ENCODE data around the gene MIB1.
"Not testable (repeated sequence)": the region's sequence is repeated elsewhere in the genome, so short reads cannot be mapped to it uniquely, and the experiment has no call there.

Gene MIB1

GRCh38 chr18:21706386-21706865 is 34.2 kb upstream of the MIB1 start:
- no peak overlapping the region for H3K4me3 ChIP-seq (ENCODE audit: low read depth, low read length)
- peaks cover 0 to 10% of the 10 kb centered on the region in 2 experiments; a peak in 1 of 3 replicates for H3K36me3 ChIP-seq (ENCODE audit: control insufficient read depth in 2 of 2, insufficient read depth in 1 of 2, low read length in 2 of 2)
- no peaks in the 10 kb centered on the region for H3K4me1 ChIP-seq (ENCODE audit: control insufficient read depth, insufficient read depth, low read length)
- no peak overlapping the region for H3K27ac ChIP-seq (ENCODE audit: extremely low read depth, low read depth, low read length)
- H3K9me3 ChIP-seq (ENCODE audit: control insufficient read depth, insufficient read depth, low read depth, low read length) = no peaks in the 10 kb centered on the region
- ChIA-PET CTCF (interaction anchor here (0.6 kb wide), 1 partner anchor 527 kb away, joined by 3 read pairs; no protein-coding TSS in a partner anchor), POLR2A (interaction anchor here (1.5 kb wide), 1 partner anchor 34 kb away, joined by 8 read pairs; the partner anchor contains the start of gene MIB1)
- TF ChIP-seq RBAK (tag by site-specific recombination; IDR thresholded peaks at IDR 0.05) (peak; percentile 19; the same call in 1 of the 2 replicates), ZNF24 (tag by site-specific recombination; IDR thresholded peaks at IDR 0.05) (no peak), ZNF138 (tag by site-specific recombination; IDR thresholded peaks at IDR 0.05; ENCODE audit: borderline replicate concordance) (no peak), PRDM4 (tag by site-specific recombination; IDR thresholded peaks at IDR 0.05) (no peak), ZNF544 (tag by site-specific recombination; IDR thresholded peaks at IDR 0.05) (no peak), MEIS1 (CRISPR knock-in tag; IDR thresholded peaks at IDR 0.05; ENCODE audit: borderline replicate concordance) (no peak)

GRCh38 chr18:21707130-21707529 is 33.5 kb upstream of the MIB1 start:
- H3K27ac ChIP-seq (ENCODE audit: extremely low read depth, low read depth, low read length); H3K9me3 ChIP-seq (ENCODE audit: control insufficient read depth, insufficient read depth, low read depth, low read length); H3K36me3 ChIP-seq (ENCODE audit: control insufficient read depth in 2 of 2, insufficient read depth in 1 of 2, low read length in 2 of 2); H3K4me3 ChIP-seq (ENCODE audit: low read depth, low read length); H3K4me1 ChIP-seq (ENCODE audit: control insufficient read depth, insufficient read depth, low read length): not testable (repeated sequence)
- ChIA-PET CTCF (interaction anchor here (0.6 kb wide), 1 partner anchor 107 kb away, joined by 3 read pairs; the partner anchor contains the start of gene ESCO1), POLR2A (interaction anchor here (1.5 kb wide), 1 partner anchor 33 kb away, joined by 8 read pairs; the partner anchor contains the start of gene MIB1)

- no peak overlapping the region for H3K27ac ChIP-seq (ENCODE audit: extremely low read depth, low read depth, low read length)
These were observed 26.1 kb upstream of the MIB1 start for GRCh38 chr18:21714474-21714873.

GRCh38 chr18:21722687-21723086 is 17.9 kb upstream of the MIB1 start:
- Histone ChIP-seq H3K4me1 (ENCODE audit: control insufficient read depth, insufficient read depth, low read length) (no peaks in the 10 kb centered on the region), H3K36me3 (ENCODE audit: control insufficient read depth in 2 of 2, insufficient read depth in 1 of 2, low read length in 2 of 2) (no peaks in the 10 kb centered on the region), H3K27ac (ENCODE audit: extremely low read depth, low read depth, low read length) (no peak overlapping the region), H3K9me3 (ENCODE audit: control insufficient read depth, insufficient read depth, low read depth, low read length) (no peaks in the 10 kb centered on the region), H3K4me3 (ENCODE audit: low read depth, low read length) (no peak overlapping the region)
- ChIA-PET CTCF (no interaction called here), POLR2A (interaction anchor here (0.6 to 1.8 kb wide), 2 partner anchors 18 to 705 kb away, joined by 4 to 5 read pairs; partner anchors contain the start of gene MIB1)
- TF ChIP-seq ZNF423 (tag by site-specific recombination; IDR thresholded peaks at IDR 0.05) (no peak), ZNF146 (tag by site-specific recombination; IDR thresholded peaks at IDR 0.05) (no peak), ZFP41 (tag by site-specific recombination; IDR thresholded peaks at IDR 0.05; ENCODE audit: borderline replicate concordance) (no peak), ZNF26 (tag by site-specific recombination; IDR thresholded peaks at IDR 0.05) (no peak), ZFP3 (tag by site-specific recombination; IDR thresholded peaks at IDR 0.05; ENCODE audit: low read depth) (no peak), ZNF843 (tag by site-specific recombination; IDR thresholded peaks at IDR 0.05) (no peak), ZNF529 (tag by site-specific recombination; IDR thresholded peaks at IDR 0.05; ENCODE audit: insufficient replicate concordance) (no peak), KLF1 (tag by site-specific recombination; IDR thresholded peaks at IDR 0.05) (no peak), ZNF704 (tag by site-specific recombination; IDR thresholded peaks at IDR 0.05) (no peak)

More at GRCh38 chr18:21714474-21714873, 26.1 kb upstream of the MIB1 start:
- no peaks in the 10 kb centered on the region for H3K4me1 ChIP-seq (ENCODE audit: control insufficient read depth, insufficient read depth, low read length)
- no peaks in the 10 kb centered on the region for H3K36me3 ChIP-seq (ENCODE audit: control insufficient read depth in 2 of 2, insufficient read depth in 1 of 2, low read length in 2 of 2)
- TF ChIP-seq ZNF449 (tag by site-specific recombination; IDR thresholded peaks at IDR 0.05) (no peak), SETDB1 (IDR thresholded peaks at IDR 0.05; ENCODE audit: insufficient read length, low read length) (no peak), ZNF155 (tag by site-specific recombination; IDR thresholded peaks at IDR 0.05) (no peak), ZNF302 (tag by site-specific recombination; IDR thresholded peaks at IDR 0.05; ENCODE audit: low read depth) (no peak), ZNF514 (tag by site-specific recombination; IDR thresholded peaks at IDR 0.05) (no peak), ZNF423 (tag by site-specific recombination; IDR thresholded peaks at IDR 0.05) (no peak), ZNF561 (tag by site-specific recombination; IDR thresholded peaks at IDR 0.05; ENCODE audit: borderline replicate concordance) (no peak), ZNF658 (tag by site-specific recombination; IDR thresholded peaks at IDR 0.05) (no peak), ZNF354C (tag by site-specific recombination; IDR thresholded peaks at IDR 0.05; ENCODE audit: borderline replicate concordance, low read depth) (no peak), ZFP37 (tag by site-specific recombination; IDR thresholded peaks at IDR 0.05) (no peak), ZNF792 (tag by site-specific recombination; IDR thresholded peaks at IDR 0.05) (no peak), HOXC10 (CRISPR knock-in tag; IDR thresholded peaks at IDR 0.05) (no peak), ZNF335 (tag by site-specific recombination; conservative IDR thresholded peaks at IDR 0.05) (no peak)
- ChIA-PET CTCF (interaction anchor here (0.6 to 0.7 kb wide), 2 partner anchors 136 to 226 kb away, joined by 3 read pairs; no protein-coding TSS in a partner anchor), POLR2A (no interaction called here)
- H3K4me3 ChIP-seq (ENCODE audit: low read depth, low read length) = no peak overlapping the region
- H3K9me3 ChIP-seq (ENCODE audit: control insufficient read depth, insufficient read depth, low read depth, low read length) = no peaks in the 10 kb centered on the region

All from HEK293 (cell line).